MCF 10A (cell line): ENCODE data around the gene CASTOR2. TPM values are rescaled to one million over a fixed set of nuclear protein-coding genes. Genes with fewer than 3 reads are reported as not detected.

Source experiments
- BruUV-seq: library from RNA; stranded (reverse); fragments of 400-500 nt; replicated peaks from 2 replicates; lab custom pipeline; 2021; lab: Mats Ljungman, UMichigan
- CTCF ChIA-PET: fragments of 300-600 bp; sonication (Branson Sonifier 250); formaldehyde crosslinking; extraction: SDS; loops from one replicate; lab custom pipeline; 2021; ENCODE audit warnings: antibody characterized with exemption, inconsistent platforms; lab: Yijun Ruan, JAX
- POLR2A ChIA-PET: fragments of 300-600, 350-650 bp; sonication (Branson Sonifier 250); formaldehyde crosslinking; extraction: SDS; loops from one replicate; lab custom pipeline; 2020; ENCODE audit warnings: antibody characterized with exemption, inconsistent platforms; lab: Yijun Ruan, JAX
- DNase-seq: peaks from one replicate; pipeline ENCODE4 v3.0.0-alpha.2; 2018; ENCODE audit not compliant: unreplicated experiment
- H3K27ac Mint-ChIP-seq: one replicate; pipeline ENCODE4 v1.8.0; 2022; ENCODE audit warnings: mild to moderate bottlenecking, low read depth, mixed read lengths; ENCODE audit not compliant: unreplicated experiment
- H3K27me3 Mint-ChIP-seq: one replicate; pipeline ENCODE4 v1.8.0; 2022; ENCODE audit warnings: mixed read lengths; ENCODE audit not compliant: insufficient read depth, unreplicated experiment
- H3K36me3 Mint-ChIP-seq: one replicate; pipeline ENCODE4 v1.8.0; 2022; ENCODE audit warnings: mild to moderate bottlenecking, moderate library complexity, mixed read lengths; ENCODE audit not compliant: insufficient read depth, unreplicated experiment
- H3K4me1 Mint-ChIP-seq: one replicate; pipeline ENCODE4 v1.8.0; 2022; ENCODE audit warnings: mixed read lengths; ENCODE audit not compliant: insufficient read depth, unreplicated experiment
- H3K4me3 Mint-ChIP-seq: one replicate; pipeline ENCODE4 v1.8.0; 2022; ENCODE audit warnings: mild to moderate bottlenecking, moderate library complexity, mixed read lengths; ENCODE audit not compliant: unreplicated experiment
- H3K9me3 Mint-ChIP-seq: one replicate; pipeline ENCODE4 v1.8.0; 2022; ENCODE audit warnings: mixed read lengths; ENCODE audit not compliant: unreplicated experiment
- intact Hi-C: fragments of 100-400 bp; cut with micrococcal nuclease; formaldehyde crosslinking; loops from 2 replicates; pipeline ENCODE4 v1.14.1; 2022
- total RNA-seq: library from RNA; stranded (reverse); gene quantifications from 2 replicates; pipeline ENCODE4 v1.2.3, GENCODE V29; 2022
- TF ChIP-seq, protein P1 (sequence below): fragments of 200-600 bp; IDR thresholded peaks from one replicate; pipeline ENCODE4 v1.8.0; 2022; ENCODE audit warnings: antibody characterized with exemption, mild to moderate bottlenecking; ENCODE audit not compliant: unreplicated experiment

The CASTOR2 gene
- total RNA-seq, 1 experiment from 2014 or later, result 2.2 TPM

DNA sequence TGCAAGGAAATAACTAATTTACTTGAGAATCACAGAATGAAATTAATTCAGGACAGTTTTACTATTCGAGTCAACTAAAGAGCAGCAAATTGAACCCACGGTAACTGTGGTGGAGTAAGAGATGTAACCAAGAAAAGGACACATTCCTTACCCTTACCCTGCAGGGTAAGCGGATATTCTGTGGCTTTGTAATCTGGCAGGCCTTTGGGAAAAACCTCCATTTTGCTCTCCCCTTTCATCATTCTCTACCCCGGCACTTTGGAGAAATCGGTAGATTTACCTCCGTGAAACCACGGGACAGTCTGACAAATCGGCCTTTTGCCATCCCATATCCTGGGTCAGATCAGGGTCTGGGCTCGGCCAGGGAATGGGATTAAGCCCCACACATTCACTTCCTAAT, 90.7 kb downstream of the CASTOR2 start:
- H3K4me1 Mint-ChIP-seq, result no peaks in the 10 kb centered on the region
- no TSS peak for BruUV-seq
- no peak overlapping the region for H3K4me3 Mint-ChIP-seq
- peaks cover 84% of the 10 kb centered on the region for H3K36me3 Mint-ChIP-seq
- no peaks in the 10 kb centered on the region for H3K27me3 Mint-ChIP-seq
- CTCF ChIA-PET, result no interaction called here
- no peak overlapping the region for H3K27ac Mint-ChIP-seq
- TF ChIP-seq, protein P1, sequence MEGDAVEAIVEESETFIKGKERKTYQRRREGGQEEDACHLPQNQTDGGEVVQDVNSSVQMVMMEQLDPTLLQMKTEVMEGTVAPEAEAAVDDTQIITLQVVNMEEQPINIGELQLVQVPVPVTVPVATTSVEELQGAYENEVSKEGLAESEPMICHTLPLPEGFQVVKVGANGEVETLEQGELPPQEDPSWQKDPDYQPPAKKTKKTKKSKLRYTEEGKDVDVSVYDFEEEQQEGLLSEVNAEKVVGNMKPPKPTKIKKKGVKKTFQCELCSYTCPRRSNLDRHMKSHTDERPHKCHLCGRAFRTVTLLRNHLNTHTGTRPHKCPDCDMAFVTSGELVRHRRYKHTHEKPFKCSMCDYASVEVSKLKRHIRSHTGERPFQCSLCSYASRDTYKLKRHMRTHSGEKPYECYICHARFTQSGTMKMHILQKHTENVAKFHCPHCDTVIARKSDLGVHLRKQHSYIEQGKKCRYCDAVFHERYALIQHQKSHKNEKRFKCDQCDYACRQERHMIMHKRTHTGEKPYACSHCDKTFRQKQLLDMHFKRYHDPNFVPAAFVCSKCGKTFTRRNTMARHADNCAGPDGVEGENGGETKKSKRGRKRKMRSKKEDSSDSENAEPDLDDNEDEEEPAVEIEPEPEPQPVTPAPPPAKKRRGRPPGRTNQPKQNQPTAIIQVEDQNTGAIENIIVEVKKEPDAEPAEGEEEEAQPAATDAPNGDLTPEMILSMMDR, result no peak
- DNase-seq, result no peak
- intact Hi-C loops, result no loop called here
- POLR2A ChIA-PET, result no interaction called here
- no peaks in the 10 kb centered on the region for H3K9me3 Mint-ChIP-seq

DNA sequence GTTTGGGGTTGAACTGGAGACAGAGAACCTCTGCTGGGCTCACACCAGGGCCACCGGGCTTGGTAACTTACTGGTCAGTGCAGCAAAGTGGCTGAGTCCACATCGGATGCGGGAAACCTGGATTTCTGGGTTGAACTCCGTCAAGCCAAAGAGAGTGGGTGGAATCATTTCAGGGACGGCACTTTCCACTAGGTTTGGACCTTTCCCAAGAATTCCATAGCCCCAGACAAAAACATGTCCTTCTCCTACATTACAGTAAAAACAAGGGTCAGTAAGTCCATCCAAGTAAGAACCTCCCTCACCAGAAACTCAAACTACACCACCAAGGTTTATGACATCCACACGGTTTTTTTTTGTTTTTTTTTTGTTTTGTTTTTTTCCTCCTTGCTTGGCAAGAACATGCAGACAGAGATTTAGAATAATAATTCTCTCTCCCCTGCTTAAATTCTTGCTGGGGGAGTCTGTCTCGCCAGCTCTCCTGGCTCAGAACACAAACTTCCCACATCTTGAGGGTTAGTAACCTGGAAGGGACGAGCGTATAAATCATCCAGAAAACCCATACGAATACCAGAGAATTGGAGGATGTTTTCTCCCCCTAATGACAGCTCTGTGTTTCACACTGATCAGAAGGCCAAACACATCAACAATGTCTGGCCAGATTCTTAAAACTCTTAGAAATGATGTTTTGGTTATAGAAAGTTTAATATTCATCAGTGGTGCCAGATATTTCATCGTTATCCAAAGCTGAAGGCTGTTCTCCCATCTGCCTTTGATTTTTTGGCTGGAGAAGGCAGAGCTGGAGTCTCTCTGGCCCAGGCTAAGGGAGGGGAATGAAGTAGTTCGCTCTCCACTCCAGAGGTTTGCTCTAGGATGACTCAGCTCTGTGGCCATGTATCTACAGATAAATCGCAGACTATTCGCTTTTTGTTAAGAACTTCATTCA, 91.6 kb downstream of the CASTOR2 start:
- Mint-ChIP-seq H3K9me3 (no peaks in the 10 kb centered on the region), H3K4me1 (no peaks in the 10 kb centered on the region), H3K4me3 (no peak overlapping the region), H3K27ac (no peak overlapping the region), H3K27me3 (no peaks in the 10 kb centered on the region), H3K36me3 (peaks cover 84% of the 10 kb centered on the region)
- no peak for DNase-seq
- CTCF ChIA-PET, result interaction anchor here (0.8 to 1.4 kb wide), 2 partner anchors 9 to 15 kb away, joined by 3 to 4 read pairs; no protein-coding TSS in a partner anchor
- TF ChIP-seq, protein P1, result no peak
- intact Hi-C loops, result no loop called here
- POLR2A ChIA-PET, result no interaction called here
- BruUV-seq, result no TSS peak

- BruUV-seq, result no TSS peak
- H3K27ac Mint-ChIP-seq, result no peak overlapping the region
Measured at GRCh38 chr7:75058406-75058805, 93.9 kb downstream of the CASTOR2 start.

GRCh38 chr7:75064291-75064690, 99.8 kb downstream of the CASTOR2 start:
- Mint-ChIP-seq H3K36me3 (peaks cover 97% of the 10 kb centered on the region), H3K27ac (peak overlapping the region; percentile 35), H3K9me3 (no peaks in the 10 kb centered on the region), H3K27me3 (no peaks in the 10 kb centered on the region), H3K4me1 (no peaks in the 10 kb centered on the region), H3K4me3 (no peak overlapping the region)
- POLR2A ChIA-PET, result interaction anchor here (0.8 kb wide), 1 partner anchor 8 kb away, joined by 3 read pairs; no protein-coding TSS in a partner anchor
- CTCF ChIA-PET, result interaction anchor here (0.7 kb wide), 1 partner anchor 498 kb away, joined by 3 read pairs; no protein-coding TSS in a partner anchor
- DNase-seq, result no peak
- TF ChIP-seq, protein P1, result no peak
- intact Hi-C loops, result no loop called here
- no TSS peak for BruUV-seq

More at GRCh38 chr7:75058406-75058805, 93.9 kb downstream of the CASTOR2 start:
- no peak for DNase-seq
- intact Hi-C loops, result no loop called here
- Mint-ChIP-seq H3K4me3 (no peak overlapping the region), H3K36me3 (peaks cover 88% of the 10 kb centered on the region), H3K9me3 (no peaks in the 10 kb centered on the region), H3K27me3 (no peaks in the 10 kb centered on the region), H3K4me1 (no peaks in the 10 kb centered on the region)
- POLR2A ChIA-PET, result no interaction called here
- TF ChIP-seq, protein P1, result no peak
- CTCF ChIA-PET, result interaction anchor here (1.0 kb wide), 1 partner anchor 13 kb away, joined by 3 read pairs; no protein-coding TSS in a partner anchor
